ENCODE results near the gene NPHP1. TPM values are rescaled to one million over a fixed set of nuclear protein-coding genes. Genes with fewer than 3 reads are reported as not detected.

Gene NPHP1
- total and polyA plus RNA-seq, 4 experiments from 2014 or later = 0.23 to 1.3 (median 0.91) TPM

DNA sequence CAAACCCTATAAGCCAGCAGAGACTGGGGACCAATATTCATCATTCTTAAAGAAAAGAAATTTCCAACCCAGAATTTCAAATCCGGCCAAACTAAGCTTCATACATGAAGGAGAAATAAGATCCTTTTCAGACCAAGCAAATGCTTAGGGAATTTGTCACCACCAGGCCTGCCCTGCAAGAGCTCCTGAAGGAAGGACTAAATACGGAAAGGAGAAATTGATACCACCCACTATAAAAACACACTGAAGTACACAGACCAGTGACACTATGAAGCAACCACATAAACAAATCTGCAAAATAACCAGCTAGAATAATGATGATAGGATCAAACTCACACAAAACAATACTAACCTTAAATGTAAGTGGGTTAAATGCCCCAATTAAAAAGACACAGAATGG lies 22.4 kb downstream of the NPHP1 start:
- Mint-ChIP-seq H3K4me3 (no peak overlapping the region), H3K27me3 (peaks cover 11 to 17% of the 10 kb centered on the region in 2 donors), H3K36me3 (peaks cover 3 to 11% of the 10 kb centered on the region in 2 donors), H3K27ac (no peak overlapping the region), H3K9me3 (peaks cover 9 to 34% (median 23%) of the 10 kb centered on the region in 8 donors), H3K4me1 (no peaks in the 10 kb centered on the region)
- POLR2A ChIA-PET (ENCODE audit: partially characterized antibody) = no interaction called here
- no peak overlapping the region for H3K27ac ChIP-seq (ENCODE audit: low read depth, low read length)
- no peak for DNase-seq
- no peaks in the 10 kb centered on the region for H3K9me3 ChIP-seq (ENCODE audit: control insufficient read depth in 1 of 2, low read length in 2 of 2)
- no peak overlapping the region for H3K4me3 ChIP-seq (ENCODE audit: low read length in 2 of 2)
- intact Hi-C loops (cut with micrococcal nuclease) = no loop called here
- H3K27me3 ChIP-seq (ENCODE audit: insufficient read depth, low read length) = no peaks in the 10 kb centered on the region
- CTCF ChIA-PET (ENCODE audit: partially characterized antibody) = interaction anchor here (2.1 kb wide), 1 partner anchor 26 kb away, joined by 4 read pairs; no protein-coding TSS in a partner anchor
- H3K4me1 ChIP-seq (ENCODE audit: insufficient read depth, low read length) = no peaks in the 10 kb centered on the region
- no peaks in the 10 kb centered on the region for H3K36me3 ChIP-seq (ENCODE audit: insufficient read depth, low read length)

DNA sequence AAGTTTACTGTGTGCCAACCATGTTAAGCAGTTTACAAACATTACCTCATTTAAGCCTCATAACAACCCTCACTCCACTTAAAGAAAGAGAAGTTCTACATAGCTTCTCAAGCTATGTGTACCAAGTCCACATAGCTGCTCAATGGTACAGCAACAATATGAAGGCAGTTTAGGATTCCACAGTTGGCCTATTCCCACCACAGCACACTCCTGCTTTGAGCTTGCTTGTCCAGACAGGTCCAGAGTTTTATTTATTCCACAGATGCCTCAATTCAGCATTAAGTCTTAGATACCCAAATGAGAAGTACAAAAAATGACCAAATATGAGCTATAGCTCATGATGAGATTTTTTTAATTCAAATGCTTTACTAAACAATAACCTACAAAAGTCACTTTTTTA lies 24.8 kb downstream of the NPHP1 start:
- POLR2A ChIA-PET (ENCODE audit: partially characterized antibody) = no interaction called here

DNA sequence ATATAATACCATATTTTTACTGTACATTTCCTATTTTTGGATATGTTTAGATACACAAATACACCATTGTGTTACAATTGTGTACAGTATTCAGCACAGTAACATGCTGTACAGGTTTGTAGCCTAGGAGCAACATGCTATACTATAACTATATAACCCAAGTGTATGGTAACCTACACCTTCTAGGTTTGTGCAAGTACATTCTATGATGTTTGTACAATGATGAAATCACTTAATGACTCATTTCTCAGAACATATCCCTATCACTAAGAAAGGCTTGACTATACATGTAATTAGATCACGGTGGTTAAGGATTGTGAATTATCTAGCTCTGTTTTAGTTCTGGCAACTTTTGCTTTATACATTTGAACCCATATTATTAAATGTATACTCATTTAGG lies 31.3 kb downstream of the NPHP1 start:
- intact Hi-C loops (cut with micrococcal nuclease) = no loop called here
- no peaks in the 10 kb centered on the region for H3K36me3 Mint-ChIP-seq
- Histone ChIP-seq H3K9me3 (ENCODE audit: control insufficient read depth in 1 of 2, low read length in 2 of 2) (no peaks in the 10 kb centered on the region), H3K36me3 (ENCODE audit: insufficient read depth, low read length) (no peaks in the 10 kb centered on the region), H3K4me3 (ENCODE audit: low read length in 2 of 2) (no peak overlapping the region), H3K4me1 (ENCODE audit: insufficient read depth, low read length) (no peaks in the 10 kb centered on the region), H3K27ac (ENCODE audit: low read depth, low read length) (no peak overlapping the region), H3K27me3 (ENCODE audit: insufficient read depth, low read length) (no peaks in the 10 kb centered on the region)
- DNase-seq = no peak
- ChIA-PET POLR2A (ENCODE audit: partially characterized antibody) (no interaction called here), CTCF (ENCODE audit: partially characterized antibody) (no interaction called here)
- H3K4me3 Mint-ChIP-seq = no peak overlapping the region
- H3K27me3 Mint-ChIP-seq = peaks cover 0 to 2% of the 10 kb centered on the region in 2 donors
- no peak overlapping the region for H3K27ac Mint-ChIP-seq
- no peaks in the 10 kb centered on the region for H3K9me3 Mint-ChIP-seq
- H3K4me1 Mint-ChIP-seq = peaks cover 4 to 5% (median 5%) of the 10 kb centered on the region in 4 donors

More for the DNA sequence above, 24.8 kb downstream of the NPHP1 start:
- DNase-seq = no peak
- intact Hi-C loops (cut with micrococcal nuclease) = no loop called here
- no peak overlapping the region for H3K27ac ChIP-seq (ENCODE audit: low read depth, low read length)
- Mint-ChIP-seq H3K4me3 (no peak overlapping the region), H3K36me3 (peaks cover 3 to 4% of the 10 kb centered on the region in 2 donors), H3K9me3 (peaks cover 9 to 31% (median 22%) of the 10 kb centered on the region in 8 donors), H3K27ac (no peak overlapping the region), H3K27me3 (peaks cover 13 to 17% of the 10 kb centered on the region in 2 donors), H3K4me1 (no peaks in the 10 kb centered on the region)
- H3K9me3 ChIP-seq (ENCODE audit: control insufficient read depth in 1 of 2, low read length in 2 of 2) = no peaks in the 10 kb centered on the region
- CTCF ChIA-PET (ENCODE audit: partially characterized antibody) = no interaction called here
- H3K36me3 ChIP-seq (ENCODE audit: insufficient read depth, low read length) = no peaks in the 10 kb centered on the region
- no peaks in the 10 kb centered on the region for H3K27me3 ChIP-seq (ENCODE audit: insufficient read depth, low read length)
- H3K4me1 ChIP-seq (ENCODE audit: insufficient read depth, low read length) = no peaks in the 10 kb centered on the region
- H3K4me3 ChIP-seq (ENCODE audit: low read length in 2 of 2) = no peak overlapping the region

DNA sequence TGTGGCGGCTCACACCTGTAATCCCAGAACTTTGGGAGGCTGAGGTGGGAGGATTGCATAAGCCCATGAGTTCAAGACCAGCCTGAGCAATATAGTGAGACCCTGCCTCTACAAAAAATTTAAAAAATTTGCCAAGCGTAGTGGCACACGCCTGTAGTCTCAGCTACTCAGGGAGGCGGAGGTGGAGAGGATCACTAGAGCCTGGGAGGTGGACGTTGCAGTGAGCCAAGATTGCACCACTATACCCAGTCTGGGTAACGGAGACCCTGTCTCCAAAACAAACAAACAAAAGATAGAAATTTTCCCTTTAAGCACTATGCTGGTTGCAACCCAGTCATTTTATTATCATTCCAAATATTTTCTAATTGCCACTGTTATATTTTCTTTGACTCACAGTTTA lies 32.3 kb downstream of the NPHP1 start:
- no peaks in the 10 kb centered on the region for H3K36me3 ChIP-seq (ENCODE audit: insufficient read depth, low read length)
- H3K4me3 ChIP-seq (ENCODE audit: low read length in 2 of 2) = no peak overlapping the region
- POLR2A ChIA-PET (ENCODE audit: partially characterized antibody) = no interaction called here

DNA sequence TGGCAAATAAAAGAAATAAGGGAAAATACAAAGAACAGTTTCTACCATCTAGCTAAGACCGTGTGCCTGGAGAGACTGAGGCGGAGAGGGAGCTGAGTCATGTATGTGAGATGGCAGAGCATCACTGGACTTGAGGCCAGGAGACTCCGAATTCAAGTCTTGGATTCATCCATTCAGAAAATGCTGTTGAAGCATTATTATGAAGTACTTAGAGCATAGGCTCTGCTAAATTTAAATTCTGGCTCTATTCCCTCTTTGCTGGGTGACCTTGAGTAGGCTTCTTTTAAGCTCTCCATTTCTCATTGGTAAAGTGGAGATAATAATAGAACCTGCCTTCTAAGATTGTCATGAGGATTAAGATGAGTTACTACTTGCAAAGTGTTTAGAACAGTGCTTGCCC lies 34.7 kb downstream of the NPHP1 start:
- intact Hi-C loops (cut with micrococcal nuclease) = no loop called here
- H3K36me3 Mint-ChIP-seq = no peaks in the 10 kb centered on the region
- peaks cover 4 to 5% (median 5%) of the 10 kb centered on the region in 4 donors for H3K4me1 Mint-ChIP-seq
- H3K4me3 Mint-ChIP-seq = peak overlapping the region in 4 of 8 donors; percentile 37 to 74 (median 54)
- CTCF ChIA-PET (ENCODE audit: partially characterized antibody) = interaction anchor here (1.9 kb wide), 1 partner anchor 14 kb away, joined by 10 read pairs; no protein-coding TSS in a partner anchor
- POLR2A ChIA-PET (ENCODE audit: partially characterized antibody) = no interaction called here
- H3K27ac Mint-ChIP-seq = no peak overlapping the region
- no peak overlapping the region for H3K27ac ChIP-seq (ENCODE audit: low read depth, low read length)
- no peaks in the 10 kb centered on the region for H3K9me3 ChIP-seq (ENCODE audit: control insufficient read depth in 1 of 2, low read length in 2 of 2)
- peaks cover 0 to under 1% of the 10 kb centered on the region in 2 donors for H3K27me3 Mint-ChIP-seq
- no peaks in the 10 kb centered on the region for H3K9me3 Mint-ChIP-seq
- H3K4me1 ChIP-seq (ENCODE audit: insufficient read depth, low read length) = no peaks in the 10 kb centered on the region
- no peak overlapping the region for H3K4me3 ChIP-seq (ENCODE audit: low read length in 2 of 2)
- no peaks in the 10 kb centered on the region for H3K36me3 ChIP-seq (ENCODE audit: insufficient read depth, low read length)
- DNase-seq = no peak
- no peaks in the 10 kb centered on the region for H3K27me3 ChIP-seq (ENCODE audit: insufficient read depth, low read length)

More for the DNA sequence above, 32.3 kb downstream of the NPHP1 start:
- Mint-ChIP-seq H3K27me3 (peaks cover 0 to 2% of the 10 kb centered on the region in 2 donors), H3K4me3 (no peak overlapping the region), H3K9me3 (no peaks in the 10 kb centered on the region), H3K4me1 (peaks cover 4 to 5% (median 5%) of the 10 kb centered on the region in 4 donors), H3K36me3 (no peaks in the 10 kb centered on the region), H3K27ac (no peak overlapping the region)
- Histone ChIP-seq H3K9me3 (ENCODE audit: control insufficient read depth in 1 of 2, low read length in 2 of 2) (no peaks in the 10 kb centered on the region), H3K4me1 (ENCODE audit: insufficient read depth, low read length) (no peaks in the 10 kb centered on the region), H3K27ac (ENCODE audit: low read depth, low read length) (no peak overlapping the region), H3K27me3 (ENCODE audit: insufficient read depth, low read length) (no peaks in the 10 kb centered on the region)
- intact Hi-C loops (cut with micrococcal nuclease) = no loop called here
- no peak for DNase-seq
- CTCF ChIA-PET (ENCODE audit: partially characterized antibody) = no interaction called here

DNA sequence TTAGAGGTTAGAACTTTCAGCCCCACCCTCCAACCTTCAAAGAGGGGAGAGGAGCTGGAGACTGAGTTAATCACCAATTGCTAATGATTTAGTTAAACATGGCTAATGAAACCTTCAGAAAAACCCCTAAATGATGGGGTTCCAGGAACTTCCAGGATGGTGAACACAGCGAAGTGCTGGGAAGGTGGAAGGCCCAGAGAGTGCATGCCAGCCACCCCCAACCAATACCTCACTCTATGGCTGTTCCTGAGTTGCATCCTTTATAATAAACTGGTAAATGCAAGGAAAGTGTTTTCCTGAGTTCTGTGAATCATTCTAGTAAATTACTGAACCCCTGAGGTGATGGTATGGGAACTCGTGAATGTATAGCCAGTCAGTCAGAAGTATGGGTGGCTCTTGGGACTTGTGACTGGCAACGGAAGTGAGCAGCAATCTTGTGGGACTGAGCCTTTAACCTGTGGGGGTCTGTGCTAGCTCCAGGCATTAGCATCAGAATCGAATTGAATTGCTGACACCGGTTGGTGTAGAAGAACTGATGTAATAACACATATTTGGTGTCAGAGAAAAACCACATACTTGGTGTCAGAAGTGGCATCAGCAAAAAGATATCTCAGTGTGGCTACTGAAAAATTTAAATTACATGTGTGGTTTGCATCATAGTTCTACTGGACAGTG lies 37.4 kb downstream of the NPHP1 start:
- ChIA-PET CTCF (ENCODE audit: partially characterized antibody) (no interaction called here), POLR2A (ENCODE audit: partially characterized antibody) (no interaction called here)
- no peak overlapping the region for H3K4me3 Mint-ChIP-seq
- H3K9me3 ChIP-seq (ENCODE audit: control insufficient read depth in 1 of 2, low read length in 2 of 2) = no peaks in the 10 kb centered on the region
- no peak overlapping the region for H3K27ac Mint-ChIP-seq
- no peaks in the 10 kb centered on the region for H3K36me3 ChIP-seq (ENCODE audit: insufficient read depth, low read length)
- H3K36me3 Mint-ChIP-seq = peaks cover 0 to 5% of the 10 kb centered on the region in 2 donors
- H3K4me1 ChIP-seq (ENCODE audit: insufficient read depth, low read length) = no peaks in the 10 kb centered on the region
- H3K9me3 Mint-ChIP-seq = no peaks in the 10 kb centered on the region
- H3K4me3 ChIP-seq (ENCODE audit: low read length in 2 of 2) = no peak overlapping the region
- no peak for DNase-seq
- H3K27ac ChIP-seq (ENCODE audit: low read depth, low read length) = no peak overlapping the region
- H3K4me1 Mint-ChIP-seq = peaks cover 4 to 5% (median 5%) of the 10 kb centered on the region in 4 donors
- peaks cover under 1 to 4% of the 10 kb centered on the region in 2 donors for H3K27me3 Mint-ChIP-seq
- H3K27me3 ChIP-seq (ENCODE audit: insufficient read depth, low read length) = no peaks in the 10 kb centered on the region
- intact Hi-C loops (cut with micrococcal nuclease) = no loop called here

DNA sequence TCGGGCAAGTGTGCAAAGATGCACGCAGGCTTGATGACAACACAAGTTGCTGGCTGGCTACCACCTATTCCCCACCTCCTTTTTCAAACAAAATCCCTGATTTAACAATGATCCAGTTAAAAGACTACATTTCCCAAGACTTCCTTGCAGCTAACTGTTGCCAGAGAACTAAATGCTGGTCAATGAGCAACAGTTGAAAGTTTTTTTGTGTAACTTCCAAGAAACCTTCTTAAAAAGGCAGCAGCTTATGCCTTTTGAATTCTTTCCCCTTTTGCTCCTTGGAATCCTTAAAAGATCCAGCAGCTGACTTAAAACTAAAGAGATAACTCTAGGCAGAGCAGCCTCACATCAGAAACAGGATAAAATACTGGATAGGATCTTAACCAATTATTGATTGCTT lies 38.5 kb downstream of the NPHP1 start:
- peaks cover 4 to 5% (median 5%) of the 10 kb centered on the region in 4 donors for H3K4me1 Mint-ChIP-seq
- peaks cover 3 to 5% of the 10 kb centered on the region in 2 donors for H3K27me3 Mint-ChIP-seq
- ChIA-PET POLR2A (ENCODE audit: partially characterized antibody) (no interaction called here), CTCF (ENCODE audit: partially characterized antibody) (no interaction called here)
- H3K4me3 Mint-ChIP-seq = no peak overlapping the region
- no peak for DNase-seq
- H3K27ac Mint-ChIP-seq = no peak overlapping the region
- intact Hi-C loops (cut with micrococcal nuclease) = no loop called here
- H3K9me3 ChIP-seq (ENCODE audit: control insufficient read depth in 1 of 2, low read length in 2 of 2) = no peaks in the 10 kb centered on the region
- peaks cover 0 to 7% of the 10 kb centered on the region in 2 donors for H3K36me3 Mint-ChIP-seq
- H3K4me3 ChIP-seq (ENCODE audit: low read length in 2 of 2) = no peak overlapping the region
- H3K36me3 ChIP-seq (ENCODE audit: insufficient read depth, low read length) = no peaks in the 10 kb centered on the region
- no peaks in the 10 kb centered on the region for H3K4me1 ChIP-seq (ENCODE audit: insufficient read depth, low read length)
- H3K27ac ChIP-seq (ENCODE audit: low read depth, low read length) = no peak overlapping the region
- H3K9me3 Mint-ChIP-seq = no peaks in the 10 kb centered on the region
- H3K27me3 ChIP-seq (ENCODE audit: insufficient read depth, low read length) = no peaks in the 10 kb centered on the region

All from CD4-positive, alpha-beta memory T cell (primary cell).